Measurements from ENCODE around the gene IPO13.

The IPO13 gene

DNA sequence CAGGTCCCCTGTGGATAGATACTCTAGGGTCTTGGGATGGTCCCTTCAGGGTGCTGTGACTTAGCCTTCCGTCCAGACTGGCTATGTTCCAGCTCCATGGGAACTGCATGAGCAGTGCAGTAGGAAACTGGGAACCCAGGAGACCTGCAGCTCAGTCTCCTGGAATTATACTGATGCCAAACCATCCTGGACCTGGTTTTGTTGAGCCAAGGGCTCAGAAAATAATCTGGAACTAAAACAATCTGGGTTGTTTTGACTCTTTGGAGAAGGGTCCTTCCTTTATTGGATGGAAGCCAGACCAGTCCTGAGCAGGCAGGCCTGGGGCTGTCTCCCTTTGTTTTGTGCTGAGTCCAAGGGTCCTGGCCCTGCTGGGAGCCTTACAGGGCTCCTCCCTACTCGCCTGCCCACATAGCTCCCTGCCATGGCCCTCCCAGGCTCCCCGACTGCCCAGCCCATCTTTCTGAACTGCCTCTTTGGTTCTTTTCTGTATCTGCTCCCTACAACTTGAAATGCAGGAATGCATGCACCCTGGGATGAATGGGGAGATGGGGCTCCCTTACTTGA is 1.2 kb downstream of the IPO13 start:
- peaks cover 69% of the 10 kb centered on the region for H3K4me1 Mint-ChIP-seq (ENCODE audit: low read depth)

DNA sequence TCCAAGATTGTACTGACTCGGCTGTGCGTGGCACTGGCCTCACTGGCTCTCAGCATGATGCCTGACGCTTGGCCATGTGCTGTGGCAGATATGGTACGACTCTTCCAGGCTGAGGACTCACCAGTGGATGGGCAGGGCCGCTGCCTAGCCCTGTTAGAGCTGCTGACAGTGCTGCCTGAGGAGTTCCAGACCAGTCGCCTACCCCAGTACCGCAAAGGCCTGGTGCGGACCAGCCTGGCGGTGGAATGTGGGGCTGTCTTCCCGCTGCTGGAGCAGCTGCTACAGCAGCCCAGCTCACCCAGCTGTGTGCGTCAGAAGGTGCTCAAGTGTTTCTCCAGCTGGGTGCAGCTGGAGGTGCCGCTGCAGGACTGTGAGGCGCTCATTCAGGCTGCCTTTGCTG is 2.9 kb downstream of the IPO13 start:
- Mint-ChIP-seq H3K36me3 (ENCODE audit: low read depth) (peaks cover 47% of the 10 kb centered on the region), H3K4me1 (ENCODE audit: low read depth) (peaks cover 63% of the 10 kb centered on the region), H3K4me3 (no peak overlapping the region), H3K27me3 (no peaks in the 10 kb centered on the region), H3K9me3 (no peaks in the 10 kb centered on the region), H3K27ac (no peak overlapping the region)
- intact Hi-C loops (cut with micrococcal nuclease): loop anchor here (10.0 kb wide), 1 partner anchor 85 kb away; the partner anchor contains the start of gene SLC6A9

More for the DNA sequence above, 1.2 kb downstream of the IPO13 start:
- Mint-ChIP-seq H3K9me3 (no peaks in the 10 kb centered on the region), H3K4me3 (peak overlapping the region; percentile 91), H3K36me3 (ENCODE audit: low read depth) (peaks cover 48% of the 10 kb centered on the region), H3K27ac (peak overlapping the region; percentile 93), H3K27me3 (no peaks in the 10 kb centered on the region)
- intact Hi-C loops (cut with micrococcal nuclease): loop anchor here (2.0 to 10.0 kb wide), 2 partner anchors 43 to 87 kb away; partner anchors contain the start of genes CCDC24 and SLC6A9

DNA sequence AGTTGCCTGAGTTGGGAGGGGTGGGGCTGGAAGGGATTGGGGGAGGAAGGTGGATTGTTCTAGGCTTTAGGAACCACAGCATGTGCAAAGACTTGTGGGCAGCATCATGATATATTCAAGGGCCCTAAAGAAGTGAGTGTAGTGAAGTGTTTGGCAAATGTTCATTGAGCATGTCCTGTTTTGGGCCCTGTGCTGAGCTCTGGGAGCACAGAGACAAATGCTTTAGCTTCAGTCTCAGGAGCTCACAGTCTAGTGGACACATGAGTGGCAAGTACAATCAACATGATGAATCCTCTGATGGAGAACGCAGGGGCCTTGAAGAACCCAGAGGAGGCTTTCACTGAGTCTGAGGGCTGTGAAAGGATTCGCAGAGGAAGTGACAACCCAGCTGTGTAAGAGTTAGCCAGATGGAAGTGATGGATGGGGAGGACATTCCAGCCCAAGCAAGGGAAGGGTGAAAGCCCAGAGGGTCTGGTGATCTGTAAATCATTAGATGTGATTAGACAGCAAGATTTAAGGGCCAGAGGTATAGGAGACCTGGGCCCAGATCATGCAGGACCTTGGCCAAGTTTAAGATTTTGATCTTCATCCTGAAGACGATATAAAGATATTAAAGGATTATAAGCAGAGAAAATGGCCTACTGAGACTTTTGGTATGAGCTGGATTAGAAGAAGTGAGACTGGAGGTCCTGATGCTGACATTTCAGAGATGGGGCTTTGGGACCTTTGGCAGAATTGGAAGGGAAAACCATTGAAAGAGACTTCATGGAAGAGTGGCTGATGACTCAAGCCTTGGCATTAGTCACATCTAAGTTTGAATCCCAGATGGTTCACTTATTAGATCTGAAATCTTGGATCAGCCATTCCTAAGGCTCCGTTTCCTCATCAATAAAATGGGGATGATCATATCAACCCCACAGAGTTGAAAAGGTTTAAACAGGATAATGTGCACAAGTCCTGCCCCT is 4.6 kb downstream of the IPO13 start:
- no peak overlapping the region for H3K4me3 Mint-ChIP-seq
- peaks cover 46% of the 10 kb centered on the region for H3K4me1 Mint-ChIP-seq (ENCODE audit: low read depth)
- H3K27ac Mint-ChIP-seq: no peak overlapping the region
- intact Hi-C loops (cut with micrococcal nuclease): no loop called here
- H3K36me3 Mint-ChIP-seq (ENCODE audit: low read depth): peaks cover 57% of the 10 kb centered on the region
- H3K9me3 Mint-ChIP-seq: no peaks in the 10 kb centered on the region
- H3K27me3 Mint-ChIP-seq: no peaks in the 10 kb centered on the region

DNA sequence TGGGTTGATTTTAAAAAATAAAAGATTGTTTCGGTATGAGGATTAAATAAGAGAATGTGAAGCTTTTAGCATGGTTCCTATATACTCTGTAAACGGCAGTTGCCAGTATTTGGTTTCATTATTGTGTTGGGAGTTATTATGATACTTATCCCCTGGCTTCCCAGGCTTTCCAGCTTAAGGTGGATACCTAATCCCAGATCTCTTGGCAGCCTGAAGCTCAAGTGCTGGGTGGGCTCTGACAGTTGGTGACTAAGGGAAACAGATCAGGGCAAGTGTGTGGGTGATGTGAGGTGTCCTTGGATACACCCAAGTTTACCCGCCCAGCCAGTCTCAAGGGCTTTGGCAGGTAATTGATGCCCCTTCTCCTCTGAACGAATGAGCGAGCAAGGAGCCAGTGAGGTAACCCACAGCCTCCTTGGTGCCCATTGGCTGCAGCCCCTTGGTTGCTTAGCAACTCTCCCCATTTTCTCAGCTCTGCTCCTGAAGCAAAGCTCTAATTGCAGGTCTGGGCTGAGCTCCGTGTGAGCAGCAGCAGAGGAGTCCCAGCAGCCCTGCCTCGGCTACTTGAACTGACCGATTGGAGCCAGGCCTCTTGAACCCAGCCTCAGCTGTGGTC is 6.1 kb downstream of the IPO13 start:
- intact Hi-C loops (cut with micrococcal nuclease): no loop called here
- Mint-ChIP-seq H3K27me3 (no peaks in the 10 kb centered on the region), H3K9me3 (no peaks in the 10 kb centered on the region), H3K36me3 (ENCODE audit: low read depth) (peaks cover 63% of the 10 kb centered on the region), H3K27ac (peak overlapping the region; percentile 25), H3K4me3 (no peak overlapping the region), H3K4me1 (ENCODE audit: low read depth) (peaks cover 38% of the 10 kb centered on the region)

DNA sequence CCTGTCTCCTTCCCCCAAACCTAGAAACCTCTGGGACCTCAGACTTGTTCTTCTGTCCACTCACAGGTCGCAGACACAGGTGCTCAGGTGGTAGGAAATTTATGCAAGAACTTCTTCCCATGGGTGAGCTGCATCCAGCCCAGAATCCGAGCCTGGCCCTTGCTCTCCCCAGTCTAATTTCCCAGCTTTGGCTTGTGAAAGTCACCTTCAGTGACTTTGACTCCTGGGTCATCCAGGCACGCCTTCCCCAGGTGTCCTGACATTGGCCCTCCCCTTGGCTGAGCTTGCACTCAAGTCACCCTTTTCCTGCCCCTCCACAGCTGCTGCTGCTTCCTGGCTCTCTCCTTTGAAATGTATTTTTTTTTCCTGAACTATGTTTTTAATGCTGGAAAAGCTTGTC is 6.6 kb downstream of the IPO13 start:
- no peaks in the 10 kb centered on the region for H3K27me3 Mint-ChIP-seq
- H3K36me3 Mint-ChIP-seq (ENCODE audit: low read depth): peaks cover 68% of the 10 kb centered on the region
- H3K27ac Mint-ChIP-seq: peak overlapping the region; percentile 25
- no peaks in the 10 kb centered on the region for H3K9me3 Mint-ChIP-seq
- intact Hi-C loops (cut with micrococcal nuclease): no loop called here
- H3K4me3 Mint-ChIP-seq: no peak overlapping the region
- peaks cover 33% of the 10 kb centered on the region for H3K4me1 Mint-ChIP-seq (ENCODE audit: low read depth)

DNA sequence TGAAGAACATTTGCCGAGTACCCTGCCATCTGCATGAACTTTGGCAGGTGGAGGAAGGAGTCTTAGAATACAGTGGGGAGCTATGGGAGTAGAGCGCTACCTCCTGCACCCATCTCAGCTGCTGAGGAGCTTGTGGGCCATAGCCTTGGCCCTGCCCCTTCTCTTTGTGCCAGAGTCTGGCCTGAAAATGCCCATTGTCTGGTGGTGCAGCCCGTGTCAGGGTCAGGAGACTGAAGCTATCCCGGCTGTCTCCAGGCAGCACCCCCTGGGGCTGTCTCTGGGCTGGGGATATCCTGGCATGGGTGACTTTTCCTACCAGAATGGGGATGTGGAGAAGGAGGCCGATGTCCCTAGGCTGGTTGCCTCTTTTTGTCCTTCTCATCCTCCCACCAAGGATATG is 7.3 kb downstream of the IPO13 start:
- intact Hi-C loops (cut with micrococcal nuclease): no loop called here
- H3K36me3 Mint-ChIP-seq (ENCODE audit: low read depth): peaks cover 71% of the 10 kb centered on the region
- no peak overlapping the region for H3K4me3 Mint-ChIP-seq
- peaks cover 26% of the 10 kb centered on the region for H3K4me1 Mint-ChIP-seq (ENCODE audit: low read depth)
- no peaks in the 10 kb centered on the region for H3K27me3 Mint-ChIP-seq
- H3K9me3 Mint-ChIP-seq: no peaks in the 10 kb centered on the region
- no peak overlapping the region for H3K27ac Mint-ChIP-seq

DNA sequence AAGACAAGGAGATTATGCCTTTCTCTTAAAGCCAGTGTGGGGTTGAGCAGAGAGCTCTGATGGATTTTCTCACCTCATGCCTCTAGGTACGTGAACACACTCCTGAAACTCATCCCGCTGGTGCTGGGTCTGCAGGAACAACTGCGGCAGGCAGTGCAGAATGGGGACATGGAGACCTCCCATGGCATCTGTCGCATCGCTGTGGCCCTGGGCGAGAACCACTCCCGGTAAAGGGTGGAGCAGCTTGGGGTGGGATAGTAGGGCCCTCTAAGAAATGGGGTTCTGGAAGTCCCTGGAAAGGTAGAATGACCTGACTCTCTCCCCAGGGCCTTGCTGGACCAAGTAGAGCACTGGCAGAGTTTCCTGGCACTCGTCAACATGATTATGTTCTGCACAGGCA is 9.5 kb downstream of the IPO13 start:
- H3K27me3 Mint-ChIP-seq: no peaks in the 10 kb centered on the region
- intact Hi-C loops (cut with micrococcal nuclease): no loop called here
- no peak overlapping the region for H3K4me3 Mint-ChIP-seq
- H3K4me1 Mint-ChIP-seq (ENCODE audit: low read depth): peaks cover 5% of the 10 kb centered on the region
- no peak overlapping the region for H3K27ac Mint-ChIP-seq
- H3K9me3 Mint-ChIP-seq: no peaks in the 10 kb centered on the region
- H3K36me3 Mint-ChIP-seq (ENCODE audit: low read depth): peaks cover 68% of the 10 kb centered on the region

DNA sequence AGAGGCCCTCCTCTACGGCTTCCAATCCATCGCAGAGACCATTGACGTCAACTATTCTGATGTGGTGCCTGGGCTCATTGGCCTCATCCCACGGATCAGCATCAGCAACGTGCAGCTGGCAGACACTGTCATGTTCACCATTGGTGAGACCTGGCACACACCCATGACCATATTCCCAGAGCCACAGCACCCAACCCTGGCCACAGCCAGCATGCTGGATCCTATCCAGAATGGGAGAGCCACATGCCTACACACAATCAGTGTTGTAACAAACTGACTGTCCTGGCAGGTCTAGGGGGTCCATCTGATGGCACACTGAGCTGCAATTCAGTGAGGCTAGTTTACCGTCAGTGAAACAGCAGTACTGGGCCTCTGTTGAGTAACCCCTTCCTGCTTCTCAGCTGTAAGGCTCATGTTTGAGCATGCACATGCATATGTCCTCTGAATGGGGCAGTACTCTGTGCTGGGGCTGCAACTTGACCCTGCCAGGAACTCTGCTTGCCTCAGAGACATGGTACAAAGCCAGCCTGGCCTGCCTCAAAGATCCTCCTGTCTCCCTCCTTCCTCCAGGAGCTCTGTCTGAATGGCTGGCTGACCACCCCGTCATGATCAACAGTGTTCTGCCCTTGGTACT is 10.8 kb downstream of the IPO13 start:
- Mint-ChIP-seq H3K27me3 (no peaks in the 10 kb centered on the region), H3K27ac (no peak overlapping the region), H3K36me3 (ENCODE audit: low read depth) (peaks cover 71% of the 10 kb centered on the region), H3K4me1 (ENCODE audit: low read depth) (peaks cover 5% of the 10 kb centered on the region), H3K4me3 (no peak overlapping the region), H3K9me3 (no peaks in the 10 kb centered on the region)
- intact Hi-C loops (cut with micrococcal nuclease): no loop called here

DNA sequence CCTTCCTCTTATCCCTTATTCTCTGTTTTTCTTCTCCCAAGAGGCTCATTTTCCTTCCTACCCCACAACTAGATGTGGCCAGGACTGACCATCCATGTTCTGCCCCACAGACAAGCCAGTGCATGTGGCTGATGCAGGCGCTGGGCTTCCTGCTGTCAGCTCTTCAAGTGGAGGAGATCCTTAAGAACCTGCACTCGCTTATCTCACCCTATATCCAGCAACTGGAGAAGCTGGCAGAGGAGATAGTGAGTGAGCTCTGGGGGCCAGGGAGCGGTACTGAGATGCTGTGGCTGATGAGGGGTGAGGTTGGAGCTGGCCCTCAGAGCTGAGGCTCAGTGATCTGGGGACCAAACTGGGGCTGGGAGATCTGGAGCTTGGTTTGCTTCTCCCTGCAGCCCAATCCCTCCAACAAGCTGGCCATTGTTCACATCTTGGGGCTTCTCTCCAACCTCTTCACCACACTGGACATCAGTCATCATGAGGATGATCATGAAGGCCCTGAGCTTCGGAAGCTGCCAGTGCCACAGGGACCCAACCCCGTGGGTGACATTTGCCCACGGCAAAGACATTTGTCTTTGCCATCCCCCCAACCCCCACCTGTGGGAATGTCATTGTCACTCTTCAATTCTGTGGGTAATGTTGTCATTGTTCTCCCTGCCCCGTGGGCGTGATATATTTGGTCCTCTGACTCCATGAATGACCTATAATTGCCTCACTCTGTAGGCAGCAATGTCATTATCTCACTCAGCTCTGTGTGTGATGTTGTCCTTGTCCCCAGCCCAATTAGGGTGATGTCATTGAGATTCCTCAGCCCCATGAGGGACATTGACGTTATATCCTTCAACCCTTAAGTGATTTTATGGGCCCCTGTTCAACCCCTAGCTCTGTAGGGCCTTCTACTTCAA is 11.9 kb downstream of the IPO13 start:
- Mint-ChIP-seq H3K9me3 (no peaks in the 10 kb centered on the region), H3K36me3 (ENCODE audit: low read depth) (peaks cover 73% of the 10 kb centered on the region), H3K27ac (no peak overlapping the region), H3K4me1 (ENCODE audit: low read depth) (peaks cover 6% of the 10 kb centered on the region), H3K4me3 (no peak overlapping the region), H3K27me3 (no peaks in the 10 kb centered on the region)
- intact Hi-C loops (cut with micrococcal nuclease): no loop called here

DNA sequence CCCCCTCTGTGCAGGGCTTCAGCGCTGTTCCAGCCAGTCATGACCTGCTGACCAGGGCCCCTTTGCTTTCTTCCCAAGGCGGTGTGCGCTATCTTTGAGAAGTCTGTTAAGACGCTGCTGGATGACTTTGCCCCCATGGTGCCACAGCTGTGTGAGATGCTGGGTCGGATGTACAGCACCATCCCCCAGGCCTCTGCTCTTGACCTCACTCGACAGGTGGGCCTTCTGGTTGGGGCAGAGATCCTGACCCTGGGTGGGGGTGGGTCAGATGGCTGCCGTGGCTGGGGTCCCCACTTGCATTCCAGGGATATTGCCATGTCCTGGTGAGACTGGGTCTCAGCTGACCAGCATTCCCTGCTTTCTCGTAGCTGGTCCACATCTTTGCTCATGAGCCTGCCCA is 14.0 kb downstream of the IPO13 start:
- intact Hi-C loops (cut with micrococcal nuclease): no loop called here
- H3K9me3 Mint-ChIP-seq: no peaks in the 10 kb centered on the region

DNA sequence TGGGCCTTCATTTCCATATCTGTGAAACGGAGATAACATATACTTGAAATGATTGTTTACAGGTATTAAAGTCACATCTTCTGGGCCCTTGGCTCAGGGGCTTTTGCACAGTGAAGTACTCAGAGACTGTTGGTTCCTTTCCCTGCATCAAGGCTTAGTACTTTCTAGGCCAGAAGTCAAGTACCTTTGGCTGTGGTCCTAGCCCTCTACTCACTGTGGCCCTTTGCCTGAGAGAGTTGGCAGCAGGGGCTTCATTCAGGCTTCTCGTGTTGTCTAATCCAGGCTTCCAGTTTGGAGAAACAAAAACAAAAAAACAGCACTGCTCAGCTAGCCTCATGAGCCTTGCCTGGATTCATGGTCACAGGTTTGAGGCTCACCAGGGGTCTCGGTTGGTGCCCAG is 14.9 kb downstream of the IPO13 start:
- H3K27me3 Mint-ChIP-seq: no peaks in the 10 kb centered on the region
- no peak overlapping the region for H3K27ac Mint-ChIP-seq
- H3K4me1 Mint-ChIP-seq (ENCODE audit: low read depth): peaks cover 6% of the 10 kb centered on the region
- peaks cover 53% of the 10 kb centered on the region for H3K36me3 Mint-ChIP-seq (ENCODE audit: low read depth)
- no peak overlapping the region for H3K4me3 Mint-ChIP-seq
- intact Hi-C loops (cut with micrococcal nuclease): no loop called here
- H3K9me3 Mint-ChIP-seq: no peaks in the 10 kb centered on the region

More for the DNA sequence above, 14.0 kb downstream of the IPO13 start:
- Mint-ChIP-seq H3K36me3 (ENCODE audit: low read depth) (peaks cover 62% of the 10 kb centered on the region), H3K27me3 (no peaks in the 10 kb centered on the region), H3K27ac (no peak overlapping the region), H3K4me1 (ENCODE audit: low read depth) (peaks cover 6% of the 10 kb centered on the region), H3K4me3 (no peak overlapping the region)

DNA sequence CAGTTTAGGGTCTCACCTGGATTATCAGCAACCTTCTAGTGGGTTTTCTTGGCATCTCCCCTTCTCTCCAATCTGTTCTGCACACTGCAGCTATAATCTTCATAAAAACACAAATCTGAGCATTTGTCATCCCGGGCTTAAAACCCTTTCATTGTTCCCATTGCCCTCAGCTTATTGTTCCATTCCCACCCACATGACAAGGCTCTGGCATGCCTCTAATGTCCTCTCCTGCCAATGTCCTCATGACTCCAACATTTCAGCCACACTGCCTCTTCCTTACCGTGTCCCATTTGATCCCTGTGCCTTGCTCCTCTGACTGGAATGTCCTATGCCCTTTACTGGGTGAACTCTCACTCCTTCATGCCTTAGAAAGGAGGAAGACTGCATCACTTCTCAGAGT is 15.6 kb downstream of the IPO13 start:
- peaks cover 47% of the 10 kb centered on the region for H3K36me3 Mint-ChIP-seq (ENCODE audit: low read depth)
- no peak overlapping the region for H3K4me3 Mint-ChIP-seq
- intact Hi-C loops (cut with micrococcal nuclease): no loop called here
- peaks cover 6% of the 10 kb centered on the region for H3K4me1 Mint-ChIP-seq (ENCODE audit: low read depth)
- no peak overlapping the region for H3K27ac Mint-ChIP-seq
- H3K27me3 Mint-ChIP-seq: no peaks in the 10 kb centered on the region
- no peaks in the 10 kb centered on the region for H3K9me3 Mint-ChIP-seq

DNA sequence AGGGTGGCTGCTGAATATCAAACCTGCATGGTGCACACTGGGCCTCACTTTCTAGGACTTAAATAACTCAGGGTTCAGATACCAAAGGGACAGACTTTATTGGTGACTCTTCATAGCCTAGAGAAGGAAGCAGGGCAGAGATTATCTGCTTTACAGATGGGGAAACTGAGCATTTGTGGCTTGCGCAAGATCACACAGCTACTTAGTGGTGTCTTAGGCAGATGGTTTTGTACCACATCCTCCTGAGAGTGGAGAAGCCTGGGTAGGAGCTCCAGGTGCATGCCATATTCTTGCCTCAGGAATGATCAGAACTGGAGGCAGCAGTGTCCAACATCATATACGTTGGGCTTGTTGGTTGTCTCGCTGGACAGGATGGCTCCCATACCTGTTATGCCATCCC is 16.3 kb downstream of the IPO13 start:
- Mint-ChIP-seq H3K36me3 (ENCODE audit: low read depth) (peaks cover 40% of the 10 kb centered on the region), H3K27ac (no peak overlapping the region), H3K27me3 (no peaks in the 10 kb centered on the region), H3K9me3 (no peaks in the 10 kb centered on the region), H3K4me3 (no peak overlapping the region), H3K4me1 (ENCODE audit: low read depth) (peaks cover 6% of the 10 kb centered on the region)
- intact Hi-C loops (cut with micrococcal nuclease): no loop called here

Data from dendritic cell treated with granulocyte-macrophage colony-stimulating factor and Interleukin-4, amounts not matched to agents 40 ng/mL and 50 ng/mL, for 4 days (primary cell).